Dendritic cell treated with granulocyte-macrophage colony-stimulating factor and Interleukin-4, amounts not matched to agents 40 ng/mL and 50 ng/mL, for 4 days (primary cell): Measurements from ENCODE around the gene EPB41L3.
"Not testable (repeated sequence)": the region's sequence is repeated elsewhere in the genome, so short reads cannot be mapped to it uniquely, and the experiment has no call there.

Experiments
- H3K27ac Mint-ChIP-seq: one replicate; pipeline ENCODE4 v1.8.0; 2022; ENCODE audit warnings: mild to moderate bottlenecking, mixed read lengths
- H3K27me3 Mint-ChIP-seq: one replicate; pipeline ENCODE4 v1.8.0; 2022; ENCODE audit warnings: mild to moderate bottlenecking, mixed read lengths
- H3K36me3 Mint-ChIP-seq: one replicate; pipeline ENCODE4 v1.8.0; 2022; ENCODE audit warnings: low read depth, mixed read lengths
- H3K4me1 Mint-ChIP-seq: one replicate; pipeline ENCODE4 v1.8.0; 2022; ENCODE audit warnings: low read depth, mixed read lengths
- H3K4me3 Mint-ChIP-seq: one replicate; pipeline ENCODE4 v1.8.0; 2022; ENCODE audit warnings: mild to moderate bottlenecking, moderate library complexity, mixed read lengths
- H3K9me3 Mint-ChIP-seq: one replicate; pipeline ENCODE4 v1.8.0; 2022; ENCODE audit warnings: mixed read lengths
- intact Hi-C: fragments of 100-400 bp; cut with micrococcal nuclease; formaldehyde crosslinking; loops from one replicate; pipeline ENCODE4 v1.15.0; 2022

EPB41L3 gene

DNA sequence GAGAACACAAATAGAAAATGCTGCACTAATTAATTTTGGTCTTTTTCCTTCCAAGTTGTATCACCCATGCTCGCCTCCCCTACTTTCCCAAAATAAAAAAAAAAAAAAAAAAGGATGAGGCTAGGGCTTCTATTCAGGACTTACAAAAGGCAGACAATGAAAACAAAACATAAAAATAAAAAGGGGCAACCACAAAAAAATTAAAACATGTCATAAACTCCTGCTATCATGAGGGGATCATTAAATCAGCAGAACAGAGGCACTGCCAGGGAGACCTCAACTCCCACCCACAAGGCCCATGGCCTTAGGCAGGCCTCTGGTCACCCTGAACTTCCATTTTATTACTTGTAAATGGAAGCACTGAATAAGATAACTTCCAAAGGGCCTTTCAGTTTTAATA, 23.3 kb downstream of the EPB41L3 start:
- no peak overlapping the region for H3K27ac Mint-ChIP-seq
- H3K27me3 Mint-ChIP-seq, result no peaks in the 10 kb centered on the region
- no peaks in the 10 kb centered on the region for H3K9me3 Mint-ChIP-seq
- peaks cover 6% of the 10 kb centered on the region for H3K36me3 Mint-ChIP-seq
- H3K4me3 Mint-ChIP-seq, result no peak overlapping the region
- intact Hi-C loops, result no loop called here
- H3K4me1 Mint-ChIP-seq, result peaks cover 34% of the 10 kb centered on the region

DNA sequence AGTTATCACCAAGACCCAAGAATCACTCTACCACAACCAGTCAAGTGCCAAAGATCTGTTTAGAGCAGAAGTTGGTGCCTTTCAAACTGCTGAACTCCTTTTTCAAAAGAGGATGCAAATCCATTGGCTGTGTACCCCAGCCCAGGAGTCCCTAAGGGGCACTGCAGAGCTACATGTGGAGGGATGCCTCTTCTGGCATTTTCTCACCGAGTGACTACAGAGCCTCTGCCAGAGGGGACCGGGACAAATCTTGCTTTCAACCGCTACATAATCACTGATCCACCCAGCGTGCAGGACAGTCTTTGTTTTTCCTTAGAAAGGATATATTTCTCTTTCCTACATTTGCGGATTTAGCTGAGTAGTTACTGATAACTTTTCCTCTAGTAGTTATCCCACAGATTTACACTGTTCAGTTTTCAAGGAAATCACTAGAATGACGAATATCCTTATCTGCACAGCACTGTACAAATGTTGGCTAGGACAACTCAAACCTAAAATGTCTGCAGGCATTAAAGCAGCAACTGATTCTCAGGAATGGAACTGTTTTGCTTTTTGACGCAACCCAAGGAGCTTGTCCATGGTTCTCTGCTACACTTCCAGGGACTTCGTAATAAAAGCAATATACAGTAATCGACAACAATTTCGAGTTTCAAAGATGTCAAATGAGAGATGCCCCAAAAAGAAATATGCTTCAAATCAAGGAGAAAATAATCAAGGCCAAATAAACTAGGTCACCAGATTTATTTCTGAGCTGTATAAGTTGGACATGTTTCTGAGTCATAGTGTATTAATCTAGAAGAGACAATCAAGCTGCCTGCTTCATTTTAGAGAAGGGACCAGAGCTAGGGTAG, 24.1 kb downstream of the EPB41L3 start:
- no peak overlapping the region for H3K27ac Mint-ChIP-seq
- H3K9me3 Mint-ChIP-seq, result no peaks in the 10 kb centered on the region
- peaks cover 41% of the 10 kb centered on the region for H3K4me1 Mint-ChIP-seq
- peaks cover 4% of the 10 kb centered on the region for H3K36me3 Mint-ChIP-seq
- intact Hi-C loops, result loop anchor here (10.0 kb wide), 1 partner anchor 225 kb away; the partner anchor contains the start of gene ZBTB14
- H3K4me3 Mint-ChIP-seq, result no peak overlapping the region
- no peaks in the 10 kb centered on the region for H3K27me3 Mint-ChIP-seq

DNA sequence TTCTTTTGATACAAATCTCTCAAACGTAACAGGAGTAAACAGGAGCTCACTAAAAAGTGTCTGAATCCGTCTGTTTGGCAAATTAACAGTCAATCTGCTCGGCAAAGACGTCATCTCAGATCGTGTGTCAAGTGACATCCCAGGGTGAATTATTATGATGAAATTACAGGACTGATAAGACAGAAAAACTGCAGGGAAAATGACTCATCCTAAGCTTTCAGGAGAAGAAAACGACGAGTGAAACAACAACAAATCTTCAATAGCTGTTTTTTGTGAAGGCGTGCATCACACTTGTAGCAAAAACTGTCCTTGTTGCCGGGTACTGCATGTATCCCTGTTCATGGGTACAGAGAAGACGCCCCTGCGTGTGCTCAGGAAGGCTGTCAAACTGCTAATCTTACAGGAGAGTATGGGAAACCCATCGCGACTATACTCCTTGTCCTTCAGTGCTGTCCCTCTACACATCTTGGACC, 24.9 kb downstream of the EPB41L3 start:
- Mint-ChIP-seq H3K4me1 (peaks cover 41% of the 10 kb centered on the region), H3K27me3 (no peaks in the 10 kb centered on the region), H3K36me3 (no peaks in the 10 kb centered on the region), H3K27ac (no peak overlapping the region), H3K9me3 (no peaks in the 10 kb centered on the region), H3K4me3 (no peak overlapping the region)
- intact Hi-C loops, result loop anchor here (10.0 kb wide), 1 partner anchor 224 kb away; the partner anchor contains the start of gene ZBTB14

DNA sequence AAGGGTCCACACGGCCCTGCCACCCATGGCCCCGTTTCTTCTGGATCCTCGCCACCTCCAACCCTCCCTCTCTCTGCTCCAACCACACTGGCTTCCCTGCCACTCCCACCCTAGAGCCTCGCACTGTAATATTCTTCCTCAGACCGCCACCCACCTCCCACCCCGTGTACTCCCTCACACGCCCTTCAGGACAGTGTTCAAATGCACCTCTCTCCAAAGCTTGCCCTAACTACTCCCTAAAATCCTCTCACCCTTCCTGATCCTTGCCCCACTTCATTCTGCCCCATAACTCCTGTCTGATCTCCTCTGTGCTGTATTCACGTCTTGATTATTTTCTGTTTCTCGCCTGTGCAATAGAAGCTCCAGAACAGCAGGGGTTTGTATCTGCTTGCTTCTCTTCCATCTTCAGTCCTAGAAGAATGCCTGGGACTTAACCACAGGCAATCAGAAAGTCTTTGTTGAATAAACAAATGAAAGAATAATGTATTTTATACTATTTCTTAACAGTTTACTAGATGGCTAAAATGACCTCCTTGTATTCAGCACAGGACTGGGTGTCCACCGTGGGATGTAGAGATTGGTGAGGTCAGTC, 25.5 kb downstream of the EPB41L3 start:
- H3K36me3 Mint-ChIP-seq, result no peaks in the 10 kb centered on the region
- intact Hi-C loops, result loop anchor here (10.0 kb wide), 1 partner anchor 223 kb away; the partner anchor contains the start of gene ZBTB14
- H3K4me3 Mint-ChIP-seq, result no peak overlapping the region
- no peaks in the 10 kb centered on the region for H3K9me3 Mint-ChIP-seq
- H3K27me3 Mint-ChIP-seq, result no peaks in the 10 kb centered on the region
- peaks cover 45% of the 10 kb centered on the region for H3K4me1 Mint-ChIP-seq
- peak overlapping the region; percentile 1 for H3K27ac Mint-ChIP-seq

DNA sequence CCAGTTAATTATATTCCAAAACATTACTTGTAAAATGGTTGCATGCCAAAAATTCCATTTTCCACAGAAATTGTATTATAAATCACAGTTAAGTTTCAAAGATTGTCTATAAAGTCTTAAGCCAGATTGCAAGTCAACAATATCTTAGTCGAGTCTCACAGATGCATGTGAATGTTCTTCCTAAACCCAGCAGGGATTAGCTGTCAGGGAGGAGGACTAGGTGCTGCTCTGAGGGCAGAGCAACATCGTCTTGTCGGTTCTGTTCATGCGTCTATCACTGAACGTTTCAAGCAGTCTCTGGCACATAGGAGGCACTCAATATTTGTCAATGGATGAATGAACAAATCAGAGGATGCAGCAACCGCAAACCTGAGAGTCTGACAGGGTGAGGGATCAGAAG, 27.0 kb downstream of the EPB41L3 start:
- Mint-ChIP-seq H3K27ac (no peak overlapping the region), H3K27me3 (no peaks in the 10 kb centered on the region), H3K9me3 (no peaks in the 10 kb centered on the region), H3K4me3 (no peak overlapping the region), H3K36me3 (no peaks in the 10 kb centered on the region), H3K4me1 (peaks cover 56% of the 10 kb centered on the region)
- intact Hi-C loops, result loop anchor here (10.0 kb wide), 1 partner anchor 222 kb away; the partner anchor contains the start of gene ZBTB14

DNA sequence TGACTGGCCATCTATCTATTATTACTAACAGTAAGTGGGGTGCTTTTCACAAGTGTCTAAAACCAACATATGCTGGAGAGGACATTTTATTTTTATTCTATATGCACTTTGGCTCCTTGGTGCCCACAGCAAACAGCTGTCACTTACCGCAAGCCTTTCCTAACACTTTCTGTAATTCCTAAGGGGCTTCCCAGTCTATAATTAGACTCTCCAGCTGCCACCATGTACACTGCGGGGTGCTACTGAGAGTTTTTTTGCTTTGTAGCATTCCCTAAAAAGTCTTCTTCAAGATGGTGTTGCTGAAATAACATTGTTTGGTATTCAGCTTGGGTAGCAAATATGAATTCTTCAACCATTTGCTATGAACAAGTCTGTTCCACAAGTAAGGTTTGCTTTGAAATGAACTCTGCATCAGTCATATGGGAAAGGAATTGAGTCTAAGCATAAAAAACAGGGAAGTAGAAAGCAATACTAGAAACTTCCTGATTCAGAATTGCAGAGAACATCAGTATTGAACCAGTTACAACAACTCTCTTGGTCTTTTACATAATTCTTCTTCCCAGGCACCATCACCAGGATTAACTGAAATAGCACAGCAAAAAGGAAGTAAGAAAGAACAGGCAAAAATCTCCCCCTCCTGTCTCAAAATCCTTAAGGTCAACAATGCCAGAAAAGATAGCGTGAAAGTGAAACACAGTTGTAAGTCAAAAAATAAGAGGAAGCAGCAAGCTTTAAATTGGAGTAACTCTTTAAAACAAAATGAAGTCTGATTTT, 28.6 kb downstream of the EPB41L3 start:
- Mint-ChIP-seq H3K36me3 (no peaks in the 10 kb centered on the region), H3K4me3 (peak overlapping the region; percentile 48), H3K27ac (peak overlapping the region; percentile 82), H3K27me3 (no peaks in the 10 kb centered on the region), H3K4me1 (peaks cover 63% of the 10 kb centered on the region), H3K9me3 (no peaks in the 10 kb centered on the region)
- intact Hi-C loops, result loop anchor here (10.0 kb wide), 1 partner anchor 220 kb away; the partner anchor contains the start of gene ZBTB14

DNA sequence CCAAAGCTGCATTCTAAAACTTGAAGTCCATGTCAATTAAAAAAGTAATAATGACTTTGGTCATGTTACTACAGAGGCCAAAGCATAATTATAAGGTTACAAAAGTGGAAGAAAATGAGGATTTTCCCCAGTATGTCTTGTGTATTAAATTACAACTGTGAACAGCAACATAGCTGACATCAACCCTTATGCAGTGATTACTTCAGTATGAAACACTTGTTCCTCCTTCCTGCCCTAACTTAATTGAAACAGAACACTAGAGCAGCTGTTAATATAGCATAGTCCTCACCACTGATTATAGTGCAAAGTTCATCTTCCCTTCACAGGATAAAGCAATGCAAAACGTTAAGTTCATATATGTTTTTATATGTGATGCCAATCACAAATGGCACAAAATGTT, 29.9 kb downstream of the EPB41L3 start:
- Mint-ChIP-seq H3K27me3 (no peaks in the 10 kb centered on the region), H3K4me3 (no peak overlapping the region), H3K27ac (no peak overlapping the region), H3K36me3 (no peaks in the 10 kb centered on the region), H3K4me1 (peaks cover 64% of the 10 kb centered on the region), H3K9me3 (no peaks in the 10 kb centered on the region)
- intact Hi-C loops, result loop anchor here (5.0 to 10.0 kb wide), 4 partner anchors 33 to 219 kb away; partner anchors contain the start of gene ZBTB14

DNA sequence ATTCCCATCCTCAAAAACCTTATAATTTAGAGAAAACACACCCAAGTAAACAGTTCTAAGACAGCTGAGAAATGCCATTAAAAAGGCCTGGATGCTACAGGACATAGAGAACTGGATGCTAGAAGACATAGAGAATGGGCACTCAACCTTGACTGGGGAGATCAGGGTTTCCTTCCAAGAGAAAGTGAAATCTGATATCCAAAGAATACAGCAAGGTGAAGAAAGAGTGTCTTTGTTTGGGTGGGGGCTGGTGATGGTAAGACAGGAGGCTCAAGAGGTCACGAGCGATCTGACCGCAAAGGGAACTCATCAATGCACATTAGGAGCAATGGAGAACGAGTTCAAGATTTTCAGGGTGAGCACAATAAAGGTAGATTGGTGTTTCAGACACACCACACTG, 31.6 kb downstream of the EPB41L3 start:
- no peaks in the 10 kb centered on the region for H3K9me3 Mint-ChIP-seq
- no peak overlapping the region for H3K27ac Mint-ChIP-seq
- H3K4me1 Mint-ChIP-seq, result peaks cover 52% of the 10 kb centered on the region
- no peaks in the 10 kb centered on the region for H3K36me3 Mint-ChIP-seq
- no peaks in the 10 kb centered on the region for H3K27me3 Mint-ChIP-seq
- no peak overlapping the region for H3K4me3 Mint-ChIP-seq
- intact Hi-C loops, result loop anchor here (5.0 to 10.0 kb wide), 4 partner anchors 35 to 217 kb away; partner anchors contain the start of gene ZBTB14

DNA sequence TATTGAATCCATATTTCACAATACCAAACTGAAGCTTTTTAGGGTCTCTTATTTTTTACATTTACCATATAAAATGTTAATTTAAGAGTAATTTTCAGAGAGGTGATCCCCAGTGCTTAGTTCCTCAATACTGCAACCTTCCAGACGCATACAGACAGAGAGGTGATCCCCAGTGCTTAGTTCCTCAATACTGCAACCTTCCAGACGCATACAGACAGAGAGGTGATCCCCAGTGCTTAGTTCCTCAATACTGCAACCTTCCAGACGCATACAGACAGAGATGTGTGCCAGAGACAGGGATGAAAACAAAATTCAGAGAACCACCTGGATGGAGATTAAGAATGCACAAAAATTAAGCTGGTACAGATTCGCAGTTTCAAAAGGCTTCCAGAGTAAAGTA, 32.3 kb downstream of the EPB41L3 start:
- intact Hi-C loops, result loop anchor here (5.0 to 10.0 kb wide), 4 partner anchors 34 to 217 kb away; partner anchors contain the start of gene ZBTB14
- not testable (repeated sequence) for H3K27ac Mint-ChIP-seq, H3K4me3 Mint-ChIP-seq, H3K9me3 Mint-ChIP-seq, H3K27me3 Mint-ChIP-seq, H3K36me3 Mint-ChIP-seq
- peaks cover 52% of the 10 kb centered on the region for H3K4me1 Mint-ChIP-seq

DNA sequence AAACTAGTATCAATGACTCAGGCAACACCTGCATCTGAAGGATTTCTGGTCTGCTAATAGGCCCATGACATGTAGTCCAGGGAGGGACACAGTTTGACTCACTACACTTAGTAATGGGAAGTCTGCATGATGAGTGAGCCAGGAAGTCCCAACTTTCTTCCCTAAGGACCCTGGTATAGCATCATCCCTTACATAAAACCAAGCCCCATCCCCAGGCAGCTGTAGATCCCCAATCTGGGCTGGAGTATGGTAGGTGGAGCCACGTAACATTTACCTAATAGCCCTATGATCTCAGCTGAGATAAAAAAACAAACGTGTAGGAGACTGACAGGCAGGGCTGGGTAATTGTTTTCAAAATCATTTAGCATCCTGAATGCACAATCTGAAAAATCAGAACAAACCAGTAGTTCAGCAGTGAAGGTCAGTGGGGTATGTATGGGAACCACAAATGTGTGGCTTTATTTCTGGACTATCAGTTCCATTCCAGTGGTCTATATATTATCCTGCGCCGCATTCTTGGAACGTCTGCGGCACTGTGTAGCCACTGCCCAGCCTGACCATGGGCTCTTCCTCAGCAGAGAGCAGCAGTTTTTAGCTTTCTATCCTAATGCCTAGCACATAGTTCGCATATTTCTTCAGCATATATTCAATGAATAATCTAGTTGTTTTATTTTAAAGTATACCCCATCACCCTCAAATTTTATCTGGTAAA, 33.5 kb downstream of the EPB41L3 start:
- Mint-ChIP-seq H3K4me1 (peaks cover 49% of the 10 kb centered on the region), H3K9me3 (no peaks in the 10 kb centered on the region), H3K27ac (no peak overlapping the region), H3K4me3 (no peak overlapping the region), H3K36me3 (no peaks in the 10 kb centered on the region), H3K27me3 (no peaks in the 10 kb centered on the region)
- intact Hi-C loops, result loop anchor here (5.0 to 10.0 kb wide), 4 partner anchors 33 to 215 kb away; partner anchors contain the start of gene ZBTB14

DNA sequence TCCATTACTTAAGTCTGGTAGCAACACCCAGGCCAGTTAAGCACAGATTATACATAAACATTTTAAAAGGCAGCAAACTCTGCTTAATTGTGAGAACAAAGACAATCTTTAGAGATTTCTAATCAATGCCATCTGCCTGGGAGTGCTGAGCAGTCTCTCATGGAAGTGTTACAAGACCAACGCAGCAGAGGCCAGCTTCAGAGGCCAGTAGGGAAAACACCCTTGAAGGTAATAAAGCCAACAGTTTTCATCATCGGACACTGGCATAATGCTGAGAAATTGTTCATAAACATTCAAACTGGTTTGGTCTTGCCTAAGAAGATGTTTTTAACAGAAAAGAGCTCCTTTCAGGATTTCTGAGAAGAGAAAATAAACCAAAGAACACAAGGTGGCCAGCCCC, 35.0 kb downstream of the EPB41L3 start:
- H3K27me3 Mint-ChIP-seq, result no peaks in the 10 kb centered on the region
- H3K9me3 Mint-ChIP-seq, result no peaks in the 10 kb centered on the region
- H3K4me1 Mint-ChIP-seq, result peaks cover 57% of the 10 kb centered on the region
- no peak overlapping the region for H3K4me3 Mint-ChIP-seq
- intact Hi-C loops, result no loop called here
- no peak overlapping the region for H3K27ac Mint-ChIP-seq
- H3K36me3 Mint-ChIP-seq, result no peaks in the 10 kb centered on the region

DNA sequence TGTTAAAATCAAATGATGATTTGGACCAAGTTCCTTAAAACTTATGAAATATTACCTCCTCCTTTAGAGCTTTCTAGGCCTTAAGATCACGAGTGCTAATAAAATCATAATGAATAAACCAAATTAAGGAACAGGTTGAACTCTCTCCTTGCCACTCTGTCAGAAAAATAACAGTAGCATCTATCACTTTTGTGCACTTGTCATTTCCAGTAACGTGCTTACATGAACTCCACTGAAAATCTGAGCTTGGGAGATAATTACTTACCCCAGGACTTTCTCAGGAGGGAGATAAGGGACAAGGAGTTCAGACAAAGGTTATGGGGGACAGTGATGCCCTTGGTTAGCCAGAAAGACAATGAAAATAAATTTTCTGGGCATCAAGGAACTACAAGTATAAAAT, 36.0 kb downstream of the EPB41L3 start:
- Mint-ChIP-seq H3K36me3 (no peaks in the 10 kb centered on the region), H3K4me3 (no peak overlapping the region), H3K27ac (no peak overlapping the region), H3K27me3 (no peaks in the 10 kb centered on the region), H3K9me3 (no peaks in the 10 kb centered on the region), H3K4me1 (peaks cover 49% of the 10 kb centered on the region)
- intact Hi-C loops, result no loop called here

DNA sequence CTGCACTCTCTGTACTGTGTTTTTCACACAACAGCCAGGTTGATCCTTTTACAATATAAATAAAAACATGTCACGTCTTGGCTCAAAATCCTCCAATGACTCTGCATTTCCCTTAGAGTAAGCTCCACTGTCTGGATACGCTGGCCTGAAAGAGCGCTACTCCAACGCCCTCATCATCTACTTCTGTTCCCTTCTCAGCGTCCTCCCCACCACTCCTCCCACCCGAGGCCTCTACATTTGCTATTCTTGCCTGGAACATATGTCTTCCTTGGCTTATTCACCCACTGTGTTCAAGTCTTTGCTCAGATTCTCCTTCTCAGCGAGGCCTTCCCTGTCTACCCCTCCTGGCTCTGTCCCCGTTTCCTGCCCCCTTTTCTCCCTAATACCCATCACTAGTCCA, 37.6 kb downstream of the EPB41L3 start:
- no peak overlapping the region for H3K4me3 Mint-ChIP-seq
- H3K27ac Mint-ChIP-seq, result peak overlapping the region; percentile 11
- H3K9me3 Mint-ChIP-seq, result no peaks in the 10 kb centered on the region
- H3K36me3 Mint-ChIP-seq, result no peaks in the 10 kb centered on the region
- intact Hi-C loops, result no loop called here
- no peaks in the 10 kb centered on the region for H3K27me3 Mint-ChIP-seq
- peaks cover 43% of the 10 kb centered on the region for H3K4me1 Mint-ChIP-seq
